Stimulated activated naive B cell treated with anti-CD40 and anti-IgM and Interleukin-4, amounts not matched to agents 10 μg/mL and 1 μg/mL and 100 μg/mL, for 72 hours (primary cell): ENCODE results near the gene LRCOL1.

Experiments
- ATAC-seq, 2 donors: fragments of 150-1000 bp; cut with Tn5 transposase; replicated peaks; 2 replicates each; pipeline ENCODE4 v1.10.0; 2021; ENCODE audit warnings: moderate library complexity in 1 of 2
- DNase-seq: peaks from one replicate; pipeline ENCODE4 v3.0.0; 2021
- H3K27ac Mint-ChIP-seq: one replicate; pipeline ENCODE4 v1.8.0; 2022; ENCODE audit warnings: mild to moderate bottlenecking, mixed read lengths
- H3K27me3 Mint-ChIP-seq, 2 donors: one replicate each; pipeline ENCODE4 v1.8.0; 2022; ENCODE audit warnings: mixed read lengths in 2 of 2
- H3K36me3 Mint-ChIP-seq, 2 donors: one replicate each; pipeline ENCODE4 v1.8.0; 2022; ENCODE audit warnings: mixed read lengths in 2 of 2, mild to moderate bottlenecking in 1 of 2
- H3K4me1 Mint-ChIP-seq, 2 donors: one replicate each; pipeline ENCODE4 v1.8.0; 2022; ENCODE audit warnings: mixed read lengths in 2 of 2, mild to moderate bottlenecking in 1 of 2
- H3K4me3 Mint-ChIP-seq, 2 donors: one replicate each; pipeline ENCODE4 v1.8.0; 2022; ENCODE audit warnings: mild to moderate bottlenecking in 2 of 2, mixed read lengths in 2 of 2, moderate library complexity in 1 of 2
- H3K9me3 Mint-ChIP-seq, 2 donors: one replicate each; pipeline ENCODE4 v1.8.0; 2022; ENCODE audit warnings: mixed read lengths in 2 of 2, mild to moderate bottlenecking in 1 of 2

The LRCOL1 gene

DNA sequence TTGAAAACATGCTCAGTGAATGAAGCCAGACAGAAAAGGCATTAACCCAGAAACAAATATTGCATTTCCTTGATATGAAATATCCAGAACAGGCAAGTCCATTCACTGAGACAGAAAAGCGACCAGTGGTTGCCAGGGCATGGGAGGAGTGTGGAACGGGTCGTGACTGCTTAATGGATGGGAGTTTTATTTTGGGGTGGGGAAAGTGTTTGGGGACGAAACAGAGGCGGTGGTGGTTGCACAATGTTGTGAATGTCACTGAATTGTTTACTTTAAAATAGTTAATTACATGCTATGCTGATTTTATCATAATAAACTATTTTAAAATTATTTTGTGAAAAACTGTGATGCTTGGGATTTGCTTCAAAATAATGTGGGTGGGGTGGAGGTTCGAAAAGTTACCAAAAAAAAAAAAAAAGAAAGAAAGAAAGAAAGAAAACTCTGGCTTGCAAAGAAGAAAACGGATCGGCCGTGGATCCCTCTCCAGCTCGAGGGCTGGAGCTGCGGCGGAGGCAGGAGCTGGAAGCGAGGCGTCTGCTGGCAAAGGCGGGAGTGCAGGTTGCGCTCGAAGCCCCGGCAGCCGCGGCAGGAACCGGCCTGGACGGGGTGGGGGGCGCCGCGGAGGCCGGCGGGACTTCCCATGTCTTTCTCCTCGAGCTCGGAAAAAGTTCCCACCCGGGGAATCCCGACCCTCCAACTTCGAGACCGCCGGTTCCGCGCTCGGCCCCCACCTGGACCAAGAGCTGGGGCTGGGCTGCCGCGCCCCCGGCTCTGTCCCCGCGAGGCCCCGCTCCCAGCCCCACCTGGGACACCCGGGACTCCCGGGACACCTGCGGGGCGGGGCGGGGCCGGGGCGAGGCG is 7.7 kb upstream of the LRCOL1 start:
- Mint-ChIP-seq H3K4me1 (peaks cover 8 to 14% of the 10 kb centered on the region in 2 donors), H3K4me3 (peak overlapping the region; percentile 45 to 54), H3K27me3 (peaks cover 29 to 34% of the 10 kb centered on the region in 2 donors), H3K27ac (peak overlapping the region; percentile 21), H3K36me3 (peaks cover 6 to 18% of the 10 kb centered on the region in 2 donors), H3K9me3 (peaks cover 2 to 5% of the 10 kb centered on the region in 2 donors)
- no peak for ATAC-seq
- no peak for DNase-seq

DNA sequence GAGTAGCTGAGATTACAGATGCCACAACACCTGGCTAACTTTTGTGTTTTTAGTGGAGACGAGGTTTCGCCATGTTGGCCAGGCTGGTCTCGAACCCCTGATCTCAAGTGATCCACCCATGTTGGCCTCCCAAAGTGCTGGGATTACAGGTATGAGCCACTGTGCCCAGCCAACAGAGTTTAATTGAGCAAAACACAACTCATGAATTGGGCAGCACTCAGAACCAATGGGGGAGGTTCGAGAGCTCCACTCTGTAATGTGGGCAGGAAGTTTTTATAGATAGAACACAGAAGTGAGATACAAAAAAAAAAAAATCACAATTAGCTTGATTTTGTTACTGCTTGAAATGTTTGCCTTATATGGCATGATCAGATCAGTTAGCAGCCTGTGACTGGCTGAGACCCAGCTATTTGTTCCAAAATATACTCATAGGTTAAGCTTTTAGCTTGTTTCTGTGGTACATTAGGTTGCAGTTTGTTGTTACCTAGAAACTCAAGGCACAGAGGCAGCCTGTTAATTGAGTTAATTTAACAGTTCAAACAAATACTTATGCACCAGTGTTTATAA is 6.8 kb upstream of the LRCOL1 start:
- Mint-ChIP-seq H3K9me3 (peaks cover 2 to 5% of the 10 kb centered on the region in 2 donors), H3K4me1 (peaks cover 8 to 14% of the 10 kb centered on the region in 2 donors), H3K27me3 (peaks cover 29 to 34% of the 10 kb centered on the region in 2 donors), H3K36me3 (peaks cover 6 to 11% of the 10 kb centered on the region in 2 donors), H3K4me3 (no peak overlapping the region), H3K27ac (no peak overlapping the region)
- no peak for ATAC-seq
- no peak for DNase-seq

DNA sequence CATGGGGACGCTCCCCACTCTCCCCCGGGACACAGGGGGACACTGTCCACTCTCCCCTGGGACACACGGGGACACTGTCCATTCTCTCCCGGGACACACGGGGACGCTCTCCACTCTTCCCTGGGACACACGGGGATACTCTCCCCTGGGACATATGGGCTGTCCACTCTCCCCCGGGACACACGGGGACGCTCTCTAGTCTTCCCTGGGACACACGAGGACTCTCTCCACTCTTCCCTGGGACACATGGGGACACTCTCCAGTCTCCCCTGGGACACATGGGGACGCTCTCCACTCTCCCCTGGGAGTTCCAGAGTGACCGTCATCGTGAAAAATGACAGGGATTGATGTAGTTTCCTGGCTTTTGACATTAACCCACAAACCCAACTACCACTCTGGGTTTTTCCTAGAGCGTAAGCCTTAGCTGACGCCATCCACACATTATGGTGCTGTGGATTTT is 5.2 kb upstream of the LRCOL1 start:
- DNase-seq (no peak), ATAC-seq (no peak)
- Mint-ChIP-seq H3K9me3 (peaks cover 9 to 10% of the 10 kb centered on the region in 2 donors), H3K4me3 (no peak overlapping the region), H3K4me1 (peaks cover 12 to 16% of the 10 kb centered on the region in 2 donors), H3K36me3 (peaks cover 8 to 18% of the 10 kb centered on the region in 2 donors), H3K27me3 (peaks cover 42 to 48% of the 10 kb centered on the region in 2 donors), H3K27ac (no peak overlapping the region)

DNA sequence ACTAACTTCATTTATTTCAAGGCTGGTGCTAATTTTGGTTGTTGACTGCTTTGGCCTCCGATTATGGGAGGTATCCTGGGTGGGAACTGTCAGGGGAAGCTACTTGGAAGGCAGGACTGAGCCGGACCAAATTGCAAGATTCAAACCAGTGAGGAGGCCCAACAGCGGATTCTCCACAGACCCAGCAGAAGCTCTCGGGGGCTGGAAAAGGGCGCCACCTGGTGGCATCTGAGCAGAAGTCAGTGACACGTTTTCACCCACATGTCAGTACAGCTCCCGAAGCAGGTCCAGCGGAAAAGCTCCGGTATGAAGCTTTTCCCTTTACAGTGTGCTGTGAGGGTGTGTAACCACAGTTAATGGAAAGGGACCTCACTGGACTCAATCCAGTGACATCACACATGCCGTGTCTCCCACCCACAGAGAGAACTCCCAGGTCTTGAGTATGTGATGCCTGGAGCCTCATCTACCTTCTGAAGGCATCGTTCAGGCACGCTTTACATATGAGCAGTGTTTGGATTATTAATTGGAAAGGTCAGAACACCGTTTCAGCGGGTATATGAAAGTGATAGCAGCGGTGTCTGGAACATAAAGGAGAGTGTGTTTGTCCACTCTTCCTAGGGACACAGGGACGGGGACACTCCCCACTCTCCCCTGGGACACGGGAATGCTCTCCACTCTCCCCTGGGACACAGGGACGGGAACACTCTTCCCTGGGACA is 4.6 kb upstream of the LRCOL1 start:
- peak; percentile 93 to 94 for ATAC-seq
- Mint-ChIP-seq H3K27me3 (peaks cover 48 to 54% of the 10 kb centered on the region in 2 donors), H3K36me3 (peaks cover 8 to 18% of the 10 kb centered on the region in 2 donors), H3K27ac (peak overlapping the region; percentile 80), H3K9me3 (peaks cover 9 to 10% of the 10 kb centered on the region in 2 donors), H3K4me1 (peaks cover 16 to 22% of the 10 kb centered on the region in 2 donors), H3K4me3 (no peak overlapping the region)
- peak; percentile 67 for DNase-seq

DNA sequence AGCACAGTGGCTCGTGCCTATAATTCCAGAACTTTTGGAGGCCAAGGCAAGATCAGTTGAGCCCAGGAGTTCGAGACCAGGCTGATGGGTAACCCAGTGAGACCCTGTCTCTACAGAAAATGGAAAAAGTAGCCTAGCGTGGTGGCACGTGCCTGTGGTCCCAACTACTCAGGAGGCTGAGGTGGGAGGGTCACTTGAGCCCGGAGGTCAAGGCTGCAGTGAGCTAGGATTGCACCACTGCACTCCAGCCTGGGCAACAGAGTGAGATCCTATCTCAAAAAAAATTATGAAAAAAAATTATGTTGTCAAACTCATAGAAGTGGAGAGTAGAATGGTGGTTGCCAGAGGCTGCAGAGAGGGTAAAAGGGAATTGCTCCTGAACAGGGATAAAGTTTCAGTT is 3.6 kb upstream of the LRCOL1 start:
- H3K9me3 Mint-ChIP-seq, result peaks cover 9 to 10% of the 10 kb centered on the region in 2 donors
- peaks cover 53 to 59% of the 10 kb centered on the region in 2 donors for H3K27me3 Mint-ChIP-seq
- DNase-seq, result no peak
- no peak overlapping the region for H3K4me3 Mint-ChIP-seq
- peaks cover 8 to 18% of the 10 kb centered on the region in 2 donors for H3K36me3 Mint-ChIP-seq
- ATAC-seq, result no peak
- H3K4me1 Mint-ChIP-seq, result peaks cover 16 to 24% of the 10 kb centered on the region in 2 donors
- no peak overlapping the region for H3K27ac Mint-ChIP-seq

DNA sequence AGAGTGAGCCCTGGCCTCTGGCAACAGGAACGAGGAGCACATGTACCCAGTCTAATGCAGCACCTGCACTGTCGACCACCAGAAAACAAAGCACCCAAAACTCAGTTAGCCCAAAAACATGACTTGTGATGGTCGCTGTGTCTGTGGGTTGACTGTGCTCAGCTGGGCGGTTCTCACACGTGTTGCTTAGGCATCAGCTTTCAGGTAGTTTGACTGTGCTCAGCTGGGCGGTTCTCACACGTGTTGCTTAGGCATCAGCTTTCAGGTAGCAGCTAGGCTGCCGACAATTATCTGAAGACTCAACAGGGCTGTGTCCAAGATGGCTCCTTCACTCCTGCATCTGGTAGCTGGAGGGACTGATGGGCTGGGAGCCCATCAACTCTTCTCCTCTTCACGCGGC is 1.2 kb upstream of the LRCOL1 start:
- H3K27ac Mint-ChIP-seq, result no peak overlapping the region
- H3K4me1 Mint-ChIP-seq, result peaks cover 13 to 16% of the 10 kb centered on the region in 2 donors
- ATAC-seq (no peak), DNase-seq (no peak)
- peaks cover 2 to 9% of the 10 kb centered on the region in 2 donors for H3K36me3 Mint-ChIP-seq
- H3K27me3 Mint-ChIP-seq, result peaks cover 55 to 67% of the 10 kb centered on the region in 2 donors
- peaks cover 4 to 7% of the 10 kb centered on the region in 2 donors for H3K9me3 Mint-ChIP-seq
- H3K4me3 Mint-ChIP-seq, result no peak overlapping the region

DNA sequence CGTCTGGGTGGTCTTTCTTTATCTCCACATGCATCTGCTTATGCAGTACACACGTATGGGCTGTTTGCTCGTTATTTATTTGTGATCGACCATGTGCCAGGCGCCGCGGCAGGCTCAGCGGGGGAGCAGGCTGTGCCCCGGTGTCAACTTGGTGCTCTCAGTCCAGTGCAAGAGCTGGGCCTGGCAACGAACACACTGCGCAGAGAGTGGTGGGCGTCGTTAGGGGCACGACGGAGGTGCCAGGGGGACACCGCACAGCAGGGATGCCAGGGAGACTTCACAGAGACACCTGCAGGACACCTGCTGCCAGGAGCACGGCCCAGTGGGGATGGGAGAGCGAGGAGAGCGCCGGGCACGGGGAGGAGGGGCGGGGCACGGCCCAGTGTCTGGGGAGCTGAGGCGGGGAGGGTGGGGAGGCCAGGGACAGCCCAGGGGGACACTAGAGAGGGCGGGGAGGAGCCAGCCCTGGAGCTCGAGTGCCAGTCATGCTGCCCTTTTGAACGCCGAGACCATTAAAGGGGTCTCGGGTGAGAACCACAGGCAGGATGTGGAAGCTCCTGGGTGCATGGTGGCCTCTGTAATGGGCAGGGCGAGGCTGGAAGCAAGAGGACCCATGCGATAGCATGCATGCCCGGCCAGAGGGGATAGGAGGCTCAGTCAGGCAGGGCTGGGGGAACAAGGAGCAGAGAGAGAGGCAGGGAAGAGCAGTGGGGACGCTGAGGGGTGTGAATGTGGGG is 652 bp upstream of the LRCOL1 start:
- DNase-seq, result no peak
- no peak for ATAC-seq
- Mint-ChIP-seq H3K4me1 (peaks cover 15 to 16% of the 10 kb centered on the region in 2 donors), H3K27ac (no peak overlapping the region), H3K27me3 (peaks cover 59 to 68% of the 10 kb centered on the region in 2 donors), H3K36me3 (peaks cover 2 to 7% of the 10 kb centered on the region in 2 donors), H3K9me3 (peaks cover 4 to 7% of the 10 kb centered on the region in 2 donors), H3K4me3 (peak overlapping the region; percentile 63 to 73)

DNA sequence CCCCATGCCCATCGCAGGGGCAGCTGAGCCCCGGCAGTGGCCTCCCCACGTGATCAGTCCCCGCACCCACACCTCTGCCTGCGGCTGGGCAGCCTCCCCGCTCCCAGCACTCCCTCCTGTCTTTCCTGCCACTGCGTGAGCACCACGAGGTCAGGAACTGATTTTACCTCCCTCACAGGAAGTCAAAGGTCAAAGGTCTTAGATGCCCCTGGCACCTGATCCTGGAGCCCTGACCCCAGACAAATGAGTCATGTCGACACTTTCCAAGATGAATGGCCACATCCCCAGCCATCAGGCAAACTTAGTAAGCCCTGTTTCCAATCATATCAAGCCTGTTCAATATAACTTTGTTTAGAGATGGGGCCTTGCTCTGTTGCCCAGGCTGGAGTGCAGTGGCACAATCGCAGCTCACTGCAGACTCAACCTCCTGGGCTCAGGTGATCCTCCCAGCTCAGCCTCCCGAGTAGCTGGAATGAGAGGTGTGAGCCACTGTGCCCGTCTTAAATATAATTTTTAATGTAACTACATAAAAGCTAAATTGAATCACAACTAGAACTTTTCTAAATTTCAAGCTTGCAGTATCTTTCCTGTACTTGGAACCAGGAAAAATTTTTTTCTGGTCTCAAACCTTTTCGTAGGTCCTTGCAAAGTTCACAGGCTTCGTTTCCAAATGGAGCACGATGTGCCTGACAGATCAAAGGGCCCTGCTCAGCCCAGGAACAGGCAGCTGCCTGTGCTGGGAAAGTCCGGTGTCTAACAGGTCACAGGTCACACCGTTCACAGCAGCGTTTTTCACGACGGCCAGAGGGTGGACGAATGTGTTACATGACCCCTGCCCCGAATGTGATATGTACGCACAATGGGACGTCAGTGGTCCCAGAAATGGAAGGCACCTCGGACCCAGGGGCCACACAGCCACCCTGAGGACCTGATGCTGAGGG is 1.9 kb downstream of the LRCOL1 start:
- Mint-ChIP-seq H3K4me1 (peaks cover 10 to 14% of the 10 kb centered on the region in 2 donors), H3K36me3 (peaks cover 2 to 7% of the 10 kb centered on the region in 2 donors), H3K27me3 (peaks cover 57 to 66% of the 10 kb centered on the region in 2 donors), H3K27ac (no peak overlapping the region), H3K4me3 (no peak overlapping the region), H3K9me3 (peaks cover 4 to 7% of the 10 kb centered on the region in 2 donors)
- DNase-seq, result no peak
- no peak for ATAC-seq

DNA sequence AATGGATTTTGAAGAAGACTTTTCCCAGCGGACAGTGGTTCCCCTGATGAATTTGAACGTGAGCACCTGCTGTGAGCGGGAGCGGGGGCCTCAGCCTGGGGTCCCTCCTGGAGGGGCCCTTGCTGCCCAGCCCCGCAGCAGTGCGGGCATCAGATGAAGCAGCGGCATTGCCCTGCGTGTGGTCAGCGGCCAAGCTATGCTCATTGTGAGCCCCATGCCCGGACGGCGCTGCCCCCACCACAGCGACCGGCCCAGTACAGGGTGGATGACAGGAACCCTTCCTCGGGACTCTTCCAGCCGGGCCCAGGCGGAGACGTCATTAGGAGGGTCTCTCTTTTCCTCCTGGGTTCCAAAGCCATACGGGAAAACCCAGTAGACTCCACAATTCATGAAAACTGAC is 3.5 kb downstream of the LRCOL1 start:
- peaks cover 10 to 21% of the 10 kb centered on the region in 2 donors for H3K4me1 Mint-ChIP-seq
- peaks cover 68 to 78% of the 10 kb centered on the region in 2 donors for H3K27me3 Mint-ChIP-seq
- H3K36me3 Mint-ChIP-seq, result peaks cover 2 to 7% of the 10 kb centered on the region in 2 donors
- no peak overlapping the region for H3K27ac Mint-ChIP-seq
- no peak for ATAC-seq
- no peak overlapping the region for H3K4me3 Mint-ChIP-seq
- peaks cover 4 to 7% of the 10 kb centered on the region in 2 donors for H3K9me3 Mint-ChIP-seq
- no peak for DNase-seq

DNA sequence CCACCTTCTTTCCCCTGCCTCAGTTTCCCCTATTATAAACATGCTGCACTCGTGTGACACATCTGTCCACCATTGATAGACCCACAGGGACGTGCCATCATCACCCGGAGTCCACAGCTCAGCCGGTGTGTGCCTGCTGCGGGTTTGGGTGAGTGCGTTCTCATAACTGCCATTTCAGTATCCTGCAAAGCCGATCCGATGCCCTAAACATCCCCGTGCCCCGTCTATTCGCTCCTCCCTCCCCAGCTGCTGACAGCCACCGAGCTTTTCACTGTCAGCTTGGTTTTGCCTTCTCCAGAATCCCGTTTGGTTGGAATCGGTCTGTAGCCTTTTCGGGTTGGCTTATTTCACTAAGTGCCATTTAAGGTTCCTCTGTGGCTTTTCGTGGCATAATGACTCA is 3.9 kb downstream of the LRCOL1 start:
- H3K9me3 Mint-ChIP-seq, result peaks cover 4 to 7% of the 10 kb centered on the region in 2 donors

DNA sequence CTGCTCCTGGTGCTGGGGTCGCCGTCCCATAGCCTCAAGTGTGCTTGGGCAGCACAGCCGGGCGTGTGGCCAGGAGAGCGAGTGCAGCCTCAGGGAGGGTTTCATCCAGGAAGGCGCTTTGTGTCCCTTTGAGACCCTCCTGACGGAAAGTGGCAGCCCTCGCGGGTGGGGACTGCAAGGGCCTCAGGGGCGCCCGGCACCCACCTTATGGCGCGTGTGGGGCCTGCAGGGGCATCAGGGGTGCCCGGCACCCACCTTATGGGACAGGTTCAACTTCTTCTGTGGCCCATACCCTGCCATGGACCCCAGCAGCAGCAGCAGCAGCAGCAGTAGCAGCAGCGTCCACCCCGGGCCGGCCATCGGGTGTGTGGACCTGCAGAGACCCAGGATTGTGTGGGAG is 4.5 kb downstream of the LRCOL1 start:
- Mint-ChIP-seq H3K9me3 (peaks cover 0 to 3% of the 10 kb centered on the region in 2 donors), H3K36me3 (peaks cover 1 to 3% of the 10 kb centered on the region in 2 donors), H3K4me3 (no peak overlapping the region), H3K4me1 (peaks cover 13 to 22% of the 10 kb centered on the region in 2 donors), H3K27me3 (peaks cover 66 to 76% of the 10 kb centered on the region in 2 donors), H3K27ac (no peak overlapping the region)
- no peak for DNase-seq
- ATAC-seq, result no peak

More for the DNA sequence above, 3.9 kb downstream of the LRCOL1 start:
- DNase-seq, result no peak
- no peak overlapping the region for H3K27ac Mint-ChIP-seq
- ATAC-seq, result no peak
- no peak overlapping the region for H3K4me3 Mint-ChIP-seq
- H3K27me3 Mint-ChIP-seq, result peaks cover 65 to 76% of the 10 kb centered on the region in 2 donors
- H3K4me1 Mint-ChIP-seq, result peaks cover 10 to 21% of the 10 kb centered on the region in 2 donors
- peaks cover 2 to 7% of the 10 kb centered on the region in 2 donors for H3K36me3 Mint-ChIP-seq

DNA sequence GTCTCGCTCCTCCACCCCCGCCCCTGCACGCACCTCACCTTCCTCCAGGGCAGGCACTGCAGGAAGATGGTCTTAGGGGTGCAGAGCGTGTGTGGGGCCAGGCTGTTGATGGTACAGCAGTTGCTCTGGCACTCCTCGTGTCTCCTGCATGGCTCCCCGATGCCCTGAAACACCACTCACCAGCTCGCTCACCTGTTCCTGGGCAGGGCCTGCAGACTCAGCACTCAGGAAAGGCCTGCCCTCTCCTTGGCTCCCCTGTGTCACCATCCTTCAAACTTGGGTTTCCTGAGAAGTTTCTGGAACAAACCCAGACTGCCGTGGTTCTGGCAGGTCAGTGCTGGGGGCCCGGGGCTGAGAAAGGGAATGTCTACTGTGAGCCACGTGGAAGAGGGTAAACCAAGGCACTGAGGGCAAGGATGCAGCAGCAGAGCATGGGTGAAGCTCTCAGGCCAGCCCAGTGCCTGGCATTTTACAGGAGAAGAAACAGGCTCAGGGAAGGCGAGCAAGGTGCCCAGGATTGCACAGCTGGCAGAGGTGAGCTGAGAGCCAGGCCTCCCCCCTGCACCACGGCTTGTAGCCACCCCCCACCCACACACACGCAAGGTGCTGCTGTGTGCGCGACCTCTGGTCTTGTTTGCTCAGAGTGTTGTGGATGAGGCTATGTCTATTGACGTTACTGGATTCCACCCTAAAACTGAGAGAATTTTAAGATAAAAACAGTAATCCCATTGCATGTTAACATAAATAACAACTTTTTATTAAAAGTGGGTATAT is 5.5 kb downstream of the LRCOL1 start:
- H3K4me3 Mint-ChIP-seq, result no peak overlapping the region
- H3K4me1 Mint-ChIP-seq, result peaks cover 13 to 23% of the 10 kb centered on the region in 2 donors
- ATAC-seq (no peak), DNase-seq (no peak)
- no peaks in the 10 kb centered on the region for H3K9me3 Mint-ChIP-seq
- H3K36me3 Mint-ChIP-seq, result no peaks in the 10 kb centered on the region
- H3K27me3 Mint-ChIP-seq, result peaks cover 57 to 68% of the 10 kb centered on the region in 2 donors
- no peak overlapping the region for H3K27ac Mint-ChIP-seq
